Fibroblast of lung (primary cell): ENCODE measurements around the gene DNAH9.

Experiments used
- EZH2 ChIP-seq: IDR thresholded peaks from 2 replicates; pipeline ENCODE4 v1.5.1; 2012; ENCODE audit warnings: low read length, control low read depth, mild to moderate bottlenecking; ENCODE audit errors: missing control alignments
- TF ChIP-seq, protein P1 (sequence below), 2 donors: IDR thresholded peaks in 1 of 2; conservative IDR thresholded peaks in 1 of 2; 1 replicate in 1 of 2; 2 replicates in 1 of 2; pipeline ENCODE4 v1.5.1; 2011 to 2012; ENCODE audit warnings: low read length in 2 of 2, control low read depth in 1 of 2, inconsistent platforms in 1 of 2, low read depth in 1 of 2, mild to moderate bottlenecking in 1 of 2

DNA sequence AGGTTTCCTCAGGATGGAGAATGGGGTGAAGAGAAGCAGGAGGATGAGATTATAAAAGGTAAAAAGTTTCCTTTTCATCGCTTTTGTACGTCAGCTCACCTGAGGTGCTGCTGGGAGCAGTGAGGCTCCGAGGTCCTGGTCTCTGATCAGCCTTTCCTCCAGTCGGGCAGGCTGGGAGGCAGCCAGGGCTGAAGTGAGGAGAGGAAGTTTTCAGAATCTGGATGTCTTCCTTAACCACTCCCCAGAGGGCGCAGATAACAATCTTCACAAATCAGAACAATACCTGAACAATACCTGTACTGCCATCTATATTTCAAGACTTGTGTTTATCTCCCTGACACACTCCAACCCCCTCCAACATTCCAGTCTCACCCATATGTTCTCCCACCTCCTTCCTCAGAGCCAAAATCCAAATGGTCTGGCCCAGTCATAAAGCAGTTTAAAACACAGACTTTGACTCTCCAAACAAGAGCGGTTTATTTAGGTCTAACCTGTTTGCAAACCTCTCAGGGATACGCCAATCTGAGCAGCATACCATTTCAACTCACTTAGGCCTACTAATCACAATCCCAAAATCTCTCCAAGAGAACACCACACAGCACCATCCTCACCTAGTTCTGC lies 392.2 kb downstream of the DNAH9 start:
- TF ChIP-seq EZH2 = no peak
- TF ChIP-seq, protein P1, sequence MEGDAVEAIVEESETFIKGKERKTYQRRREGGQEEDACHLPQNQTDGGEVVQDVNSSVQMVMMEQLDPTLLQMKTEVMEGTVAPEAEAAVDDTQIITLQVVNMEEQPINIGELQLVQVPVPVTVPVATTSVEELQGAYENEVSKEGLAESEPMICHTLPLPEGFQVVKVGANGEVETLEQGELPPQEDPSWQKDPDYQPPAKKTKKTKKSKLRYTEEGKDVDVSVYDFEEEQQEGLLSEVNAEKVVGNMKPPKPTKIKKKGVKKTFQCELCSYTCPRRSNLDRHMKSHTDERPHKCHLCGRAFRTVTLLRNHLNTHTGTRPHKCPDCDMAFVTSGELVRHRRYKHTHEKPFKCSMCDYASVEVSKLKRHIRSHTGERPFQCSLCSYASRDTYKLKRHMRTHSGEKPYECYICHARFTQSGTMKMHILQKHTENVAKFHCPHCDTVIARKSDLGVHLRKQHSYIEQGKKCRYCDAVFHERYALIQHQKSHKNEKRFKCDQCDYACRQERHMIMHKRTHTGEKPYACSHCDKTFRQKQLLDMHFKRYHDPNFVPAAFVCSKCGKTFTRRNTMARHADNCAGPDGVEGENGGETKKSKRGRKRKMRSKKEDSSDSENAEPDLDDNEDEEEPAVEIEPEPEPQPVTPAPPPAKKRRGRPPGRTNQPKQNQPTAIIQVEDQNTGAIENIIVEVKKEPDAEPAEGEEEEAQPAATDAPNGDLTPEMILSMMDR (conservative IDR thresholded peaks at IDR 0.05 in 1 of 2, IDR thresholded peaks at IDR 0.05 in 1 of 2; ENCODE audit: low read depth in 1 of 2, low read length in 2 of 2) = no peak
